ENCODE measurements around the gene EPHB1.

EPHB1 gene

GRCh38 chr3:134809427-134810051 is 14.5 kb downstream of the EPHB1 start:
- no peak for DNase-seq

GRCh38 chr3:134810052-134810435 is 15.0 kb downstream of the EPHB1 start:
- DNase-seq: no peak

GRCh38 chr3:134810850-134811249 is 15.8 kb downstream of the EPHB1 start:
- DNase-seq: no peak

GRCh38 chr3:134813618-134814017 is 18.6 kb downstream of the EPHB1 start:
- DNase-seq: no peak

- no peak for DNase-seq
Measured at GRCh38 chr3:134815519-134815918, 20.5 kb downstream of the EPHB1 start.

GRCh38 chr3:134816623-134817022 is 21.6 kb downstream of the EPHB1 start:
- DNase-seq: no peak

GRCh38 chr3:134817297-134817696 is 22.2 kb downstream of the EPHB1 start:
- DNase-seq: no peak

GRCh38 chr3:134820994-134821393 is 25.9 kb downstream of the EPHB1 start:
- no peak for DNase-seq

GRCh38 chr3:134822090-134822489 is 27.0 kb downstream of the EPHB1 start:
- DNase-seq: no peak

- no peak for DNase-seq
Measured at GRCh38 chr3:134823679-134824078, 28.6 kb downstream of the EPHB1 start.

GRCh38 chr3:134824791-134825190 is 29.7 kb downstream of the EPHB1 start:
- no peak for DNase-seq

- no peak for DNase-seq
Measured at GRCh38 chr3:134827213-134827612, 32.2 kb downstream of the EPHB1 start.

GRCh38 chr3:134829721-134830120 is 34.7 kb downstream of the EPHB1 start:
- DNase-seq: no peak

GRCh38 chr3:134832585-134832984 is 37.5 kb downstream of the EPHB1 start:
- DNase-seq: no peak

GRCh38 chr3:134833453-134834163 is 38.5 kb downstream of the EPHB1 start:
- DNase-seq: no peak

GRCh38 chr3:134836921-134837320 is 41.9 kb downstream of the EPHB1 start:
- DNase-seq: no peak

- peak; percentile 12 for DNase-seq
Measured at GRCh38 chr3:134838599-134838998, 43.5 kb downstream of the EPHB1 start.

- DNase-seq: no peak
Measured at GRCh38 chr3:134839422-134839821, 44.4 kb downstream of the EPHB1 start.

GRCh38 chr3:134839990-134840389 is 44.9 kb downstream of the EPHB1 start:
- DNase-seq: no peak

- DNase-seq: no peak
Measured at GRCh38 chr3:134840459-134840858, 45.4 kb downstream of the EPHB1 start.

- no peak for DNase-seq
Measured at GRCh38 chr3:134846084-134846483, 51.0 kb downstream of the EPHB1 start.

- DNase-seq: no peak
Measured at GRCh38 chr3:134846911-134847317, 51.9 kb downstream of the EPHB1 start.

GRCh38 chr3:134847349-134847748 is 52.3 kb downstream of the EPHB1 start:
- DNase-seq: no peak

- no peak for DNase-seq
Measured at GRCh38 chr3:134849561-134849960, 54.5 kb downstream of the EPHB1 start.

- DNase-seq: no peak
Measured at GRCh38 chr3:134850761-134851160, 55.7 kb downstream of the EPHB1 start.

Measured in activated CD4-positive, alpha-beta T cell treated with anti-CD3 and anti-CD28 coated beads for 48 hours (primary cell).